Measurements from ENCODE around the gene SYNPR.

SYNPR gene

GRCh38 chr3:63519426-63519825 lies 241.3 kb downstream of the SYNPR start:
- H3K4me1 ChIP-seq (ENCODE audit: control insufficient read depth, insufficient read depth, low read length), result 0 out of 2 replicates have a peak, but pooled peaks cover 1% of the 10 kb centered on the region
- no peaks in the 10 kb centered on the region for H3K27me3 ChIP-seq (ENCODE audit: control insufficient read depth, insufficient read depth, low read length)
- no peak overlapping the region for H3K4me3 ChIP-seq (ENCODE audit: low read length)
- DNase-seq (ENCODE audit: low read depth, low spot score), result no peak
- no peaks in the 10 kb centered on the region for H3K36me3 ChIP-seq (ENCODE audit: control insufficient read depth, insufficient read depth, low read length)
- WGBS (ENCODE audit: insufficient coverage, insufficient read length), result no CpG with 5 or more reads among the region's 3 CpGs
- H3K9me3 ChIP-seq (ENCODE audit: control insufficient read depth, insufficient read depth, low read length), result no peaks in the 10 kb centered on the region
- H3K27ac ChIP-seq (ENCODE audit: low read length), result no peak overlapping the region

DNA sequence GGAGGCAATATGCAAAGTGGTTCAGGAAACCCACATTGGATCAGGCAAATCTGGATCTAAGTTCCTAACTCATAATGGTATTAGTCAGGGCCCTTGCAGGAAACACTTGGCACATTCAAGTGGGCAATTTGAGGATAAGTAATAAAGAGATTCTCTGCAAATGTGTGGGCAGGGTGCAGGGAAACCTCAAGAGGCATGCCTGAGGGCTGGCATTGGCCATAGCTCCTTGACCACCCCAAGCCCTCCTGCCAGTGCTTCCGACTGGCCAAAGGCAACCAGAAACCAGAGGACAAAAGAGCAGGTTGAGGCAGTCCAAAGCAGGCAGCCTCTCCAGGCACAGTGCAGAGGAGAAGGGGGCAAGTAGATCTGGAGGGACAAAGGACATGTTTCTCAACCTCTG lies 243.5 kb downstream of the SYNPR start:
- no CpG with 5 or more reads among the region's 1 CpG for WGBS (ENCODE audit: insufficient coverage, insufficient read length)
- DNase-seq (ENCODE audit: low read depth, low spot score), result no peak
- H3K4me3 ChIP-seq (ENCODE audit: low read length), result no peak overlapping the region

GRCh38 chr3:63523100-63523499 lies 245.0 kb downstream of the SYNPR start:
- no CpG with 5 or more reads among the region's 5 CpGs for WGBS (ENCODE audit: insufficient coverage, insufficient read length)

More for the DNA sequence above, 243.5 kb downstream of the SYNPR start:
- H3K4me1 ChIP-seq (ENCODE audit: control insufficient read depth, insufficient read depth, low read length), result peaks cover 2% of the 10 kb centered on the region; the same call in 1 of the 2 replicates
- H3K27me3 ChIP-seq (ENCODE audit: control insufficient read depth, insufficient read depth, low read length), result no peaks in the 10 kb centered on the region
- H3K9me3 ChIP-seq (ENCODE audit: control insufficient read depth, insufficient read depth, low read length), result no peaks in the 10 kb centered on the region
- H3K36me3 ChIP-seq (ENCODE audit: control insufficient read depth, insufficient read depth, low read length), result no peaks in the 10 kb centered on the region
- H3K27ac ChIP-seq (ENCODE audit: low read length), result no peak overlapping the region

GRCh38 chr3:63528325-63529000 lies 250.4 kb downstream of the SYNPR start:
- Histone ChIP-seq H3K4me3 (ENCODE audit: low read length) (no peak overlapping the region), H3K36me3 (ENCODE audit: control insufficient read depth, insufficient read depth, low read length) (no peaks in the 10 kb centered on the region), H3K4me1 (ENCODE audit: control insufficient read depth, insufficient read depth, low read length) (peaks cover 3% of the 10 kb centered on the region; the same call in 1 of the 2 replicates), H3K27ac (ENCODE audit: low read length) (no peak overlapping the region), H3K9me3 (ENCODE audit: control insufficient read depth, insufficient read depth, low read length) (no peaks in the 10 kb centered on the region), H3K27me3 (ENCODE audit: control insufficient read depth, insufficient read depth, low read length) (no peaks in the 10 kb centered on the region)
- DNase-seq (ENCODE audit: low read depth, low spot score), result no peak
- WGBS (ENCODE audit: insufficient coverage, insufficient read length), result no CpG with 5 or more reads among the region's 4 CpGs

More at GRCh38 chr3:63523100-63523499, 245.0 kb downstream of the SYNPR start:
- Histone ChIP-seq H3K9me3 (ENCODE audit: control insufficient read depth, insufficient read depth, low read length) (no peaks in the 10 kb centered on the region), H3K27ac (ENCODE audit: low read length) (no peak overlapping the region), H3K27me3 (ENCODE audit: control insufficient read depth, insufficient read depth, low read length) (no peaks in the 10 kb centered on the region), H3K4me3 (ENCODE audit: low read length) (no peak overlapping the region), H3K36me3 (ENCODE audit: control insufficient read depth, insufficient read depth, low read length) (no peaks in the 10 kb centered on the region), H3K4me1 (ENCODE audit: control insufficient read depth, insufficient read depth, low read length) (peaks cover 3% of the 10 kb centered on the region; the same call in 1 of the 2 replicates)
- DNase-seq (ENCODE audit: low read depth, low spot score), result peak; percentile 13

GRCh38 chr3:63532521-63532920 lies 254.4 kb downstream of the SYNPR start:
- no peaks in the 10 kb centered on the region for H3K36me3 ChIP-seq (ENCODE audit: control insufficient read depth, insufficient read depth, low read length)
- H3K4me3 ChIP-seq (ENCODE audit: low read length), result no peak overlapping the region
- DNase-seq (ENCODE audit: low read depth, low spot score), result no peak
- no peaks in the 10 kb centered on the region for H3K9me3 ChIP-seq (ENCODE audit: control insufficient read depth, insufficient read depth, low read length)
- no peaks in the 10 kb centered on the region for H3K27me3 ChIP-seq (ENCODE audit: control insufficient read depth, insufficient read depth, low read length)
- no CpG with 5 or more reads among the region's 5 CpGs for WGBS (ENCODE audit: insufficient coverage, insufficient read length)
- H3K27ac ChIP-seq (ENCODE audit: low read length), result no peak overlapping the region
- H3K4me1 ChIP-seq (ENCODE audit: control insufficient read depth, insufficient read depth, low read length), result peaks cover 1% of the 10 kb centered on the region; the same call in 1 of the 2 replicates

DNA sequence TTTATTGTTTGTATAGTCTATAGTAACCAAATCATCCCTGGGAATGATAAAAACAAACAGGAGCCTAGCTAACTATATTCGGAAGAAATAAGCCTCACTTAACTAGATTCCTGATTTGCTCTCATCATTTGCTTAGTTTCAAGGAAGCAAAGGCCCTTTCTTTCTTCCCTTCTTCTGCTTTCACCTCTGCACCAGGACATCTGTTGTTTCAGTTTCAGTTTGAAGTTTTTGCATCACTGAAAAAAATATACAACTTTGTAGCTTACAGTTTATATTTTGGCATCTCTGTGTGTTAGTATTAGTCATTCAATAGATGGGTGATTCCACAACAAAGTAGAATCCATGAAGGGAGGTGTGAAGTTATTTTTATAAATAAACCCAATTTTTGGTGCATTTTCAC lies 260.8 kb downstream of the SYNPR start:
- H3K9me3 ChIP-seq (ENCODE audit: control insufficient read depth, insufficient read depth, low read length), result no peaks in the 10 kb centered on the region
- no peaks in the 10 kb centered on the region for H3K4me1 ChIP-seq (ENCODE audit: control insufficient read depth, insufficient read depth, low read length)
- H3K27ac ChIP-seq (ENCODE audit: low read length), result no peak overlapping the region
- H3K4me3 ChIP-seq (ENCODE audit: low read length), result no peak overlapping the region
- WGBS (ENCODE audit: insufficient coverage, insufficient read length), result no CpG with 5 or more reads among the region's 1 CpG
- H3K27me3 ChIP-seq (ENCODE audit: control insufficient read depth, insufficient read depth, low read length), result no peaks in the 10 kb centered on the region
- no peak for DNase-seq (ENCODE audit: low read depth, low spot score)
- H3K36me3 ChIP-seq (ENCODE audit: control insufficient read depth, insufficient read depth, low read length), result no peaks in the 10 kb centered on the region

GRCh38 chr3:63555767-63556166 lies 277.7 kb downstream of the SYNPR start:
- Histone ChIP-seq H3K4me3 (ENCODE audit: low read length) (no peak overlapping the region), H3K9me3 (ENCODE audit: control insufficient read depth, insufficient read depth, low read length) (no peaks in the 10 kb centered on the region), H3K27me3 (ENCODE audit: control insufficient read depth, insufficient read depth, low read length) (no peaks in the 10 kb centered on the region), H3K36me3 (ENCODE audit: control insufficient read depth, insufficient read depth, low read length) (no peaks in the 10 kb centered on the region), H3K4me1 (ENCODE audit: control insufficient read depth, insufficient read depth, low read length) (no peaks in the 10 kb centered on the region), H3K27ac (ENCODE audit: low read length) (no peak overlapping the region)
- DNase-seq (ENCODE audit: low read depth, low spot score), result no peak
- WGBS (ENCODE audit: insufficient coverage, insufficient read length), result no CpG with 5 or more reads among the region's 1 CpG

DNA sequence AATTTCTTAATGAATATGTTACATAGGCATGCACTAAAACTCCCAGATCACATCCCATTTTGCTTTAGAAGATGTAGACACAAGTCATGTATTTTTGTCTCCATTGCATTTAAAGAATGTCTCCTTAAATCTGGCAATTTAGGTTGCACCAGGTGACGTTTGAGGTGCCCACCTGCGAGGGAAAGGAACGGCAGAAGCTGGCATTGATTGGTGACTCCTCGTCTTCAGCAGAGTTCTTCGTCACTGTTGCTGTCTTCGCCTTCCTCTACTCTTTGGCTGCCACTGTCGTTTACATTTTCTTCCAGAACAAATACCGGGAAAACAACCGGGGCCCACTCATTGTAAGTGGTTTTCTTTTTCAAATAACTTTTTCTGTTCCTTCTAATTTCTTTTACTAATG lies 278.3 kb downstream of the SYNPR start:
- Histone ChIP-seq H3K27ac (ENCODE audit: low read length) (no peak overlapping the region), H3K36me3 (ENCODE audit: control insufficient read depth, insufficient read depth, low read length) (no peaks in the 10 kb centered on the region), H3K4me3 (ENCODE audit: low read length) (no peak overlapping the region), H3K27me3 (ENCODE audit: control insufficient read depth, insufficient read depth, low read length) (no peaks in the 10 kb centered on the region), H3K9me3 (ENCODE audit: control insufficient read depth, insufficient read depth, low read length) (no peaks in the 10 kb centered on the region), H3K4me1 (ENCODE audit: control insufficient read depth, insufficient read depth, low read length) (no peaks in the 10 kb centered on the region)
- no CpG with 5 or more reads among the region's 9 CpGs for WGBS (ENCODE audit: insufficient coverage, insufficient read length)
- DNase-seq (ENCODE audit: low read depth, low spot score), result no peak

- H3K4me1 ChIP-seq (ENCODE audit: control insufficient read depth, insufficient read depth, low read length), result no peaks in the 10 kb centered on the region
Measured at GRCh38 chr3:63557912-63558311, 279.8 kb downstream of the SYNPR start.

GRCh38 chr3:63559884-63560283 lies 281.8 kb downstream of the SYNPR start:
- Histone ChIP-seq H3K9me3 (ENCODE audit: control insufficient read depth, insufficient read depth, low read length) (no peaks in the 10 kb centered on the region), H3K27ac (ENCODE audit: low read length) (no peak overlapping the region), H3K4me1 (ENCODE audit: control insufficient read depth, insufficient read depth, low read length) (no peaks in the 10 kb centered on the region), H3K36me3 (ENCODE audit: control insufficient read depth, insufficient read depth, low read length) (no peaks in the 10 kb centered on the region), H3K27me3 (ENCODE audit: control insufficient read depth, insufficient read depth, low read length) (no peaks in the 10 kb centered on the region), H3K4me3 (ENCODE audit: low read length) (no peak overlapping the region)
- WGBS (ENCODE audit: insufficient coverage, insufficient read length), result no CpG with 5 or more reads among the region's 2 CpGs
- DNase-seq (ENCODE audit: low read depth, low spot score), result no peak

More at GRCh38 chr3:63557912-63558311, 279.8 kb downstream of the SYNPR start:
- H3K36me3 ChIP-seq (ENCODE audit: control insufficient read depth, insufficient read depth, low read length), result no peaks in the 10 kb centered on the region
- DNase-seq (ENCODE audit: low read depth, low spot score), result no peak
- H3K27ac ChIP-seq (ENCODE audit: low read length), result no peak overlapping the region
- no peaks in the 10 kb centered on the region for H3K27me3 ChIP-seq (ENCODE audit: control insufficient read depth, insufficient read depth, low read length)
- no peaks in the 10 kb centered on the region for H3K9me3 ChIP-seq (ENCODE audit: control insufficient read depth, insufficient read depth, low read length)
- no peak overlapping the region for H3K4me3 ChIP-seq (ENCODE audit: low read length)

DNA sequence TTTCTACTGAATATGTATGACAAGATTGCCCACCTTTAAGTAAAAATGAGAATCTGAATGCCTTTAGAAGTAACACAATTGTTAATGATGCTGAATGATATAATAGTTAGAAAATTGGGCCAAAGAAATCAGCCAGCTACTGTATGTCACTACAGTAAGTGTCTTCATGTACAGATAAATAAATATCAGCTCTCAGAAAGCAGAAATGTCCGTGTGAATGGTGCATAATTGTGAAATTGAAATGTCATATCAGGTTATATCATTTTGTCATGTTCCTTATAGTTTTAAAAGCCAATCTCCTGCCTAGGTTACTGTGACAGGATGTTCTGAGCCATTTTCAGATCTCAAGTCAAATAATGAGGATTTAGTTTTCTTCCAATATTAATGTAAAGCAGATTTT lies 283.8 kb downstream of the SYNPR start:
- Histone ChIP-seq H3K27me3 (ENCODE audit: control insufficient read depth, insufficient read depth, low read length) (no peaks in the 10 kb centered on the region), H3K4me1 (ENCODE audit: control insufficient read depth, insufficient read depth, low read length) (no peaks in the 10 kb centered on the region), H3K9me3 (ENCODE audit: control insufficient read depth, insufficient read depth, low read length) (no peaks in the 10 kb centered on the region), H3K27ac (ENCODE audit: low read length) (no peak overlapping the region), H3K4me3 (ENCODE audit: low read length) (no peak overlapping the region), H3K36me3 (ENCODE audit: control insufficient read depth, insufficient read depth, low read length) (no peaks in the 10 kb centered on the region)
- no CpG with 5 or more reads among the region's 1 CpG for whole genome bisulfite sequencing (ENCODE audit: insufficient coverage, insufficient read length)
- DNase-seq (ENCODE audit: low read depth, low spot score), result no peak

Measured in iPS DF 6.9 (cell line).